NT2/D1 (cell line): Measurements from ENCODE around the gene HESX1.

ENCODE experiments used
- DNase-seq: peaks from one replicate; pipeline ENCODE4 v3.0.0-alpha.2; 2011; ENCODE audit warnings: low read depth, low spot score
- H3K27me3 ChIP-seq: 2 replicates; pipeline ENCODE4 v1.6.0; 2011; ENCODE audit warnings: mild to moderate bottlenecking; ENCODE audit not compliant: insufficient read length, insufficient read depth
- H3K36me3 ChIP-seq: 2 replicates; pipeline ENCODE4 v1.6.1; 2011; ENCODE audit warnings: mild to moderate bottlenecking, low read length, mixed read lengths; ENCODE audit not compliant: insufficient read depth, insufficient read length
- H3K4me1 ChIP-seq: 2 replicates; pipeline ENCODE4 v1.5.1; 2011; ENCODE audit not compliant: insufficient read depth, insufficient read length
- H3K4me3 ChIP-seq: 2 replicates; pipeline ENCODE4 v1.5.1; 2011; ENCODE audit warnings: low read depth; ENCODE audit not compliant: insufficient read length
- H3K9ac ChIP-seq: 2 replicates; pipeline ENCODE4 v1.6.0; 2011; ENCODE audit warnings: low read depth; ENCODE audit not compliant: insufficient read length
- H3K9me3 ChIP-seq: 2 replicates; pipeline ENCODE4 v1.5.1; 2011; ENCODE audit warnings: mild to moderate bottlenecking, low read length; ENCODE audit not compliant: insufficient read depth
- SUZ12 ChIP-seq: IDR thresholded peaks from 2 replicates; pipeline ENCODE4 v1.6.1; 2011; ENCODE audit not compliant: insufficient read length, insufficient read depth; ENCODE audit errors: extremely low read depth
- YY1 ChIP-seq: IDR thresholded peaks from 2 replicates; pipeline ENCODE4 v1.6.1; 2011; ENCODE audit not compliant: insufficient read length, insufficient read depth
- ZNF274 ChIP-seq: IDR thresholded peaks from 2 replicates; pipeline ENCODE4 v1.6.1; 2011; ENCODE audit warnings: mild to moderate bottlenecking, low read depth, low read length

HESX1 gene

DNA sequence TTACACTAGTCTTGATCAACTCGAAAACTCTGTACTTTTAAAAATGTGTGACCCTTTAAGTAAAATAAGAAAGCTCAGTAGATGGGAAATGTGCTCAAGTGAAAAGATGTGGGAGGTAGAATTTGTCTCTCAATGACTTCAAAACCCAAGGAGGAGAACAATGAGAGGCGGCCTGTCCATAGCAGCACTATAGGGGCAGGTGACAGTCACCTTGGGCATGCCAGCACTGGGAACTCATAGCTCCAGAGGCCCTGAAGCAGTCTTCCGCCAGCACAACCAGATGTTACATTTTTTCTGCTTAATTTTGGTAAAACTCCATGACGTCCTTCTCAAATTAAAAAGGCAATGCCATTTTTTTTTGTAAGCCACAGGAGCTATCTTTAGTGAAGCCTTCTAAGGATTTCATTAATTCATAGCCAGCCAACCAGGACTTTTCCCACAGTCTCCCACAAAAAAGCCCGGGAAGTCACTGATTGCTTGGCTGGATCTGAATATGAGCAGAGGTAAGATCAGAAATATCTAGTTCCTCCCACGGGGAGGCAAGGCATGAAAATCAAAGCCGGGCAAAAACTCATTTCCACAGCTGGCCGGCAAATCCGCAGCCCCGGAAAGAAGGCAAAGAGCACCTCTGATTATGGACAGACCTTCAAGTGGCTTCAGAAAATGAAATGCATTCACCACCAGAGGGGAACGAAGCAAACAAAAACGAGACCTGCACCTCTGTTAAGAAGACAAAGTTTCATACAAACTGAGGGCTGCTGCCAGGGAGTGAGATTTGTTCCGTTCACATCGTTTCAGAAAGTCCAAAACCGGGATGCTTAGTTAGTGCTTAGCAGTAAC, 45.1 kb downstream of the HESX1 start:
- H3K4me3 ChIP-seq = no peak overlapping the region
- DNase-seq = no peak
- H3K36me3 ChIP-seq = peaks cover 17% of the 10 kb centered on the region
- peaks cover 20% of the 10 kb centered on the region for H3K4me1 ChIP-seq
- peaks cover 10% of the 10 kb centered on the region for H3K27me3 ChIP-seq
- H3K9ac ChIP-seq = no peak overlapping the region
- TF ChIP-seq ZNF274 = no peak
- no peak for TF ChIP-seq YY1
- TF ChIP-seq SUZ12 = no peak
- H3K9me3 ChIP-seq = no peaks in the 10 kb centered on the region

DNA sequence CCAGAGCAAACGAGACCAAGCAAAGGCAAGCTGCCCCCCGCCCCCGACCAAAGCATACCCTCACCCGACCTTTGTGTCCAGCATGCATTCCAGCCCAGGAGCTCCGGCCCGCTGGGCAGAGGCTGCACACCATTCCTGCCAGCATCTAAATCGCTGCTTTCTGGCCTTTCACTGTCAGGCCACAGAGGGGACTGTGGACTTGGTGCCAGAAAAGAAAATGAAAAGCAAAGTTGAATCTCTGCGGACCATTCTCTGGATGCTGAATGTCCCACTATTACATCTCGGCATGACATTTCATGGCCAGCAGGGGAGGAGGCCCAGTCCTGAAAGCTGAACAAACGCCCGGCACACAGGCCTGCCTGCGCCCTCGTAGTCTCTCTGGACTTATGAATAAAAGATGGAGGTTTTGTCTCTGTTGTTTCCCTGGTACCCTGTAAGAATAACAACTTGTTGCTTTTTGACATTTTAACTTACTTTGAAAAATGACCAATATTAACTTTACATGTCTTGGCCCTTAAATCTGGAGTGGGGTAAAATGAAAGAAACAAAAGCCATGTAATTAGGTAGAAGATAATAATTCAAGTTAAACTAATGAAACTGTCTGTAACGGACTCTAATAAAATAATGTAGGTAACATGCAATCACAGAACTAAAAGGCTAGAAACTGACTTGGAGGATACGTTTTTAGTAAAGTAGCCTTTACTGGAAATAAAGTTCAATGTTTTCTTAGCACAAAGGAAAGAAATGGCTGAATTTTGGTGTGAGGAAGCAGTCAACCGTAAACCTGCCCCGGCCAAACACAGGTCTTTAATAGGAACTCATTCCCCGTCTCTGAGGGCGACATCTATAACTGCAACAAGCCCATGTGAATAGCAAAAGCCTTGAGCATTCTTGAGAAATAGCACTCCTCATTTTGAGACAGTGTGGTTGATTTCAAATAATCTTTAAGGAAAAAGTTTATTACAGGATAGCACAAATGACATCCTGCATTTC, 47.3 kb downstream of the HESX1 start:
- Histone ChIP-seq H3K4me1 (peaks cover 11% of the 10 kb centered on the region), H3K4me3 (no peak overlapping the region), H3K36me3 (peaks cover 28% of the 10 kb centered on the region), H3K9ac (no peak overlapping the region), H3K27me3 (peaks cover 4% of the 10 kb centered on the region), H3K9me3 (no peaks in the 10 kb centered on the region)
- no peak for TF ChIP-seq ZNF274
- no peak for TF ChIP-seq SUZ12
- no peak for TF ChIP-seq YY1
- DNase-seq = no peak

DNA sequence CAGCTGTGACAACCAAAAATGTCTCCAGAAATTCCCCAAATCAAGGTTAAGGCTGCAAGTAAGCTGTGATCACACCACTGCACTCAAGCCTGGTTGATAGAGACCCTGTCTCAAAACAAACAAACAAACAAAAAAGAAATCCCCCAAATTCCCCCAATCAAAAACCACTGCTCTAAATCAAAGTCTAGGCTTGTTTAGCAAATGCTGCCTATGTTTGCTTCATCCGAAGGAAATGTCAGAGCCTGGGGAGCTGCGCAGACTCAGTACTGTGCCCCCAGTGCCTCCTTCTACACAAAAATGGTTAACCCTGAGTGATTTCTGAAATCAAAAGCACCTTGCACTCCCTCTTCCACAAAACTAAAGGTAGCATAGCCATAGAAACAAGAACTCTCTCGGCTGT, 48.0 kb downstream of the HESX1 start:
- peaks cover 22% of the 10 kb centered on the region for H3K36me3 ChIP-seq
- DNase-seq = no peak
- TF ChIP-seq SUZ12 (no peak), YY1 (no peak), ZNF274 (no peak)
- no peaks in the 10 kb centered on the region for H3K9me3 ChIP-seq
- no peak overlapping the region for H3K4me3 ChIP-seq
- no peak overlapping the region for H3K9ac ChIP-seq
- H3K27me3 ChIP-seq = no peaks in the 10 kb centered on the region
- peaks cover 8% of the 10 kb centered on the region for H3K4me1 ChIP-seq

DNA sequence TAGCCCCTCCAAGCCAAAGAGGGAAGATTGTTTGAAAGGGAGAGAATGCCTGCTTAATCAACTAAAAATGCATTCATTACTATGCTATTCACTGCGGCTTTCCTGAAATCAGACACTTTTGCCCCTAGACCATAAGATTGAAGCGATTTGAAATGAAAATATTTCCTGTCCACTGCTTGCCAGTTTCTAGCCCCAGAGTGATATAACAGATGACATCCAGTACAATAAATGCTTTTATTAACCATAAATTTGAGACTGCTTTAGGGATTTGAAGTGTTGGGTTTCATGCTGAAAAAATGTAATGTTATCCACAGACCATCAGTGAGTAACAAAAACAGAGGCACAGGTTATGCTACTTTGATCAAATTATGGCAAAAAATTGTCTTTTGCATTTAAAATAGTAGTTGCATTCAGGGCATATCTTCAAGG, 48.7 kb downstream of the HESX1 start:
- no peak for DNase-seq
- Histone ChIP-seq H3K27me3 (no peaks in the 10 kb centered on the region), H3K4me3 (no peak overlapping the region), H3K36me3 (peaks cover 22% of the 10 kb centered on the region), H3K9me3 (no peaks in the 10 kb centered on the region), H3K4me1 (peaks cover 8% of the 10 kb centered on the region), H3K9ac (no peak overlapping the region)
- no peak for TF ChIP-seq ZNF274
- no peak for TF ChIP-seq SUZ12
- TF ChIP-seq YY1 = no peak

DNA sequence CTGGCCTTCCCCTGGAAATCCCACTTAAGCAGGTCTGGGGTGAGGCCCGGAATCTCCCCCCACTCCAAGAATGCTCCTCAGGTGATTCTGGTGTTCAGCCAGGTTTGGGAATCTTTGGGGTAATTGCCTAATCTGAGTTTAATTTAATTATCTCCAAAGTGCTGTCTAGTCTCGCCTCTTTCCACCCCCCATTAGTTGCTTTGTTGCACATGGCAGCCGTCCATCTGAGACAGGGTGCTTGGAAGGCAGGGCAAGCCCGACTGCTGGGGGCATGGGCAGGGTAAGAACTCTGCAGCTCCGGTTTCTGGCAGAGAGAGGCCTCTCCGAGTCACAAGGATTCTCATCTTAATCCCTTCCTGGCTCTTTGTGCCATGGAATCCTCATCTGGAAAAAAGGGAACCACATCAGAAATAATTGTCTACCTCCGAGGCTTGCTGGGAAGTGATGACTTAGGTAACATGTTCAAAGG, 49.6 kb downstream of the HESX1 start:
- no peak for DNase-seq
- no peaks in the 10 kb centered on the region for H3K9me3 ChIP-seq
- H3K4me3 ChIP-seq = no peak overlapping the region
- H3K9ac ChIP-seq = no peak overlapping the region
- no peak for TF ChIP-seq YY1
- no peak for TF ChIP-seq SUZ12
- no peak for TF ChIP-seq ZNF274
- H3K36me3 ChIP-seq = peaks cover 22% of the 10 kb centered on the region
- H3K4me1 ChIP-seq = peaks cover 8% of the 10 kb centered on the region
- no peaks in the 10 kb centered on the region for H3K27me3 ChIP-seq
